Endothelial cell of umbilical vein (primary cell): ENCODE measurements around the gene HDAC3.

Experiments
- EZH2 ChIP-seq: IDR thresholded peaks from 2 replicates; pipeline ENCODE4 v1.6.1; 2012; ENCODE audit warnings: borderline replicate concordance, low read depth, mild to moderate bottlenecking, moderate library complexity, low read length, inconsistent platforms; ENCODE audit not compliant: severe bottlenecking
- FOS ChIP-seq: IDR thresholded peaks from 2 replicates; pipeline ENCODE4 v1.6.1; 2011; ENCODE audit warnings: mild to moderate bottlenecking, low read length, moderate library complexity, borderline replicate concordance; ENCODE audit not compliant: insufficient read depth
- GATA2 ChIP-seq: IDR thresholded peaks from 2 replicates; pipeline ENCODE4 v1.7.0; 2011; ENCODE audit warnings: low read depth, mild to moderate bottlenecking, moderate library complexity, mixed read lengths, low read length; ENCODE audit not compliant: insufficient read length, insufficient read depth
- JUN ChIP-seq: IDR thresholded peaks from 2 replicates; pipeline ENCODE4 v1.6.1; 2011; ENCODE audit warnings: borderline replicate concordance, low read depth; ENCODE audit not compliant: insufficient read length, insufficient read depth
- MAX ChIP-seq: IDR thresholded peaks from 2 replicates; pipeline ENCODE4 v1.6.1; 2011; ENCODE audit not compliant: insufficient read depth, insufficient read length
- MYC ChIP-seq: IDR thresholded peaks from one replicate; pipeline ENCODE4 v1.6.1; 2011; ENCODE audit warnings: mild to moderate bottlenecking, low read depth, low read length
- POLR2A ChIP-seq: IDR thresholded peaks from 2 replicates; pipeline ENCODE4 v1.6.1; 2012; ENCODE audit warnings: low read depth, mild to moderate bottlenecking, control low read depth, low read length
- POLR2AphosphoS5 ChIP-seq: IDR thresholded peaks from 2 replicates; pipeline ENCODE4 v1.6.1; 2012; ENCODE audit warnings: low read depth, mild to moderate bottlenecking, control low read depth, low read length, moderate library complexity; ENCODE audit not compliant: insufficient read depth
- TF ChIP-seq, protein P1 (sequence below), 2 donors: IDR thresholded peaks; 1 replicate in 1 of 2; 2 replicates in 1 of 2; pipeline ENCODE4 v1.5.1; 2011; ENCODE audit warnings: low read length in 2 of 2, mild to moderate bottlenecking in 2 of 2, moderate library complexity in 2 of 2, control low read depth in 1 of 2, inconsistent platforms in 1 of 2, low read depth in 1 of 2; ENCODE audit not compliant: insufficient read depth in 1 of 2; ENCODE audit errors: extremely low read depth in 1 of 2

DNA sequence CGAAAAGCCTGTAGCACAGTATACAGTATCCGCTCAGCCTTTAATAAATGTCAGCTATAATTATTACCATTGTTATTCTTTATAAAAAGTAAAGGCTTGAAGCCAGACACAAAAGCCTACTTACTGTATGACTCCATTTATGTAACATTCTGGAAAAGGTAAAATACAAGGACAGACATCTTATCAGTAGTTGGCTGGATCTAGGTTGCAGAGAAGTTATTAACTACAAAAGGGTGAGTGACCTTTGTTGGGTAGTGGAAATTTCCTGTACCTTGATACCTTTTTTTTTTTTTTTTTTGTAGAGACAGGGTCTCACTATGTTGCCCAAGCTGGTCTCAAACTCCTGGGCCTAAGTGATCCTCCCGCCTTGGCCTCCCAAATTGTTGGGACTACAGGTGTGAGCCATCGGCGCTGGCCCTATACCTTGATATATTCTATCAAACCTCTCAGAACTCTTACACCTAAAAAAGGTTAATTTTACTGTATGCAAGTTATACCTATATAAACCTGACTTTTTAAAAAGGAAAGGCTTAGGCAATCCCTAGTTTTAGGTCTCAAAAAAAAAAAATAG lies 6.0 kb downstream of the HDAC3 start:
- TF ChIP-seq, protein P1, sequence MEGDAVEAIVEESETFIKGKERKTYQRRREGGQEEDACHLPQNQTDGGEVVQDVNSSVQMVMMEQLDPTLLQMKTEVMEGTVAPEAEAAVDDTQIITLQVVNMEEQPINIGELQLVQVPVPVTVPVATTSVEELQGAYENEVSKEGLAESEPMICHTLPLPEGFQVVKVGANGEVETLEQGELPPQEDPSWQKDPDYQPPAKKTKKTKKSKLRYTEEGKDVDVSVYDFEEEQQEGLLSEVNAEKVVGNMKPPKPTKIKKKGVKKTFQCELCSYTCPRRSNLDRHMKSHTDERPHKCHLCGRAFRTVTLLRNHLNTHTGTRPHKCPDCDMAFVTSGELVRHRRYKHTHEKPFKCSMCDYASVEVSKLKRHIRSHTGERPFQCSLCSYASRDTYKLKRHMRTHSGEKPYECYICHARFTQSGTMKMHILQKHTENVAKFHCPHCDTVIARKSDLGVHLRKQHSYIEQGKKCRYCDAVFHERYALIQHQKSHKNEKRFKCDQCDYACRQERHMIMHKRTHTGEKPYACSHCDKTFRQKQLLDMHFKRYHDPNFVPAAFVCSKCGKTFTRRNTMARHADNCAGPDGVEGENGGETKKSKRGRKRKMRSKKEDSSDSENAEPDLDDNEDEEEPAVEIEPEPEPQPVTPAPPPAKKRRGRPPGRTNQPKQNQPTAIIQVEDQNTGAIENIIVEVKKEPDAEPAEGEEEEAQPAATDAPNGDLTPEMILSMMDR (IDR thresholded peaks at IDR 0.05; ENCODE audit: extremely low read depth in 1 of 2, insufficient read depth in 1 of 2, low read depth in 1 of 2, low read length in 2 of 2), result no peak
- TF ChIP-seq POLR2AphosphoS5 (no peak), EZH2 (no peak), POLR2A (no peak), GATA2 (no peak), FOS (no peak), MYC (no peak), MAX (no peak), JUN (no peak)
